ENCODE measurements around the gene ADAMTS9.

Gene ADAMTS9

GRCh38 chr3:64627042-64627441 lies 60.8 kb downstream of the ADAMTS9 start:
- no peak overlapping the region for H3K4me3 ChIP-seq (ENCODE audit: control insufficient read depth, low read depth, low read length)
- DNase-seq (ENCODE audit: low read depth), result no peak
- TF ChIP-seq, protein P1, sequence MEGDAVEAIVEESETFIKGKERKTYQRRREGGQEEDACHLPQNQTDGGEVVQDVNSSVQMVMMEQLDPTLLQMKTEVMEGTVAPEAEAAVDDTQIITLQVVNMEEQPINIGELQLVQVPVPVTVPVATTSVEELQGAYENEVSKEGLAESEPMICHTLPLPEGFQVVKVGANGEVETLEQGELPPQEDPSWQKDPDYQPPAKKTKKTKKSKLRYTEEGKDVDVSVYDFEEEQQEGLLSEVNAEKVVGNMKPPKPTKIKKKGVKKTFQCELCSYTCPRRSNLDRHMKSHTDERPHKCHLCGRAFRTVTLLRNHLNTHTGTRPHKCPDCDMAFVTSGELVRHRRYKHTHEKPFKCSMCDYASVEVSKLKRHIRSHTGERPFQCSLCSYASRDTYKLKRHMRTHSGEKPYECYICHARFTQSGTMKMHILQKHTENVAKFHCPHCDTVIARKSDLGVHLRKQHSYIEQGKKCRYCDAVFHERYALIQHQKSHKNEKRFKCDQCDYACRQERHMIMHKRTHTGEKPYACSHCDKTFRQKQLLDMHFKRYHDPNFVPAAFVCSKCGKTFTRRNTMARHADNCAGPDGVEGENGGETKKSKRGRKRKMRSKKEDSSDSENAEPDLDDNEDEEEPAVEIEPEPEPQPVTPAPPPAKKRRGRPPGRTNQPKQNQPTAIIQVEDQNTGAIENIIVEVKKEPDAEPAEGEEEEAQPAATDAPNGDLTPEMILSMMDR (conservative IDR thresholded peaks at IDR 0.05; ENCODE audit: control insufficient read depth, insufficient read depth, low read depth, low read length), result no peak

GRCh38 chr3:64625381-64625780 lies 62.4 kb downstream of the ADAMTS9 start:
- TF ChIP-seq, protein P1 (conservative IDR thresholded peaks at IDR 0.05; ENCODE audit: control insufficient read depth, insufficient read depth, low read depth, low read length), result no peak
- H3K4me3 ChIP-seq (ENCODE audit: control insufficient read depth, low read depth, low read length), result no peak overlapping the region
- DNase-seq (ENCODE audit: low read depth), result no peak

DNA sequence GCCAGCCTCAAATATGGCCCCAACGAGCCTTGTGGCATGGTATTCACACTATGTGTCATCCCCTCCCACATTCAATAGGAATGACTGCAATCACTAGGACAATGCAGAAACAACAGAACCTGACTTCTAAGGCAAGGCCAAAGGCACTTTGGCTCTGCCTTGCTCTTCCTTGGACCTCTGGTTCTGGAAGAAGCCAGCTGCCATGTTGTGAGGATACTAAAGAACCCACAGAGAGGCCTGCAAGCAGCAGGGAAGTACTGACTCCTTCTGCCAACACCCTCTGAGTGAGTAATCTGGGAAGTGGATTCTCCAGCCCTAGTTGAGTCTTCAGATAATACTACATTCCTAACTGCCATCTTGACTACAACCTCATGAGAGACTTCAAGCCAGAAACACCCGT lies 64.7 kb downstream of the ADAMTS9 start:
- TF ChIP-seq, protein P1 (conservative IDR thresholded peaks at IDR 0.05; ENCODE audit: control insufficient read depth, insufficient read depth, low read depth, low read length), result no peak
- no peak for DNase-seq (ENCODE audit: low read depth)
- H3K4me3 ChIP-seq (ENCODE audit: control insufficient read depth, low read depth, low read length), result no peak overlapping the region

GRCh38 chr3:64621726-64622395 lies 65.9 kb downstream of the ADAMTS9 start:
- TF ChIP-seq, protein P1 (conservative IDR thresholded peaks at IDR 0.05; ENCODE audit: control insufficient read depth, insufficient read depth, low read depth, low read length), result no peak
- H3K4me3 ChIP-seq (ENCODE audit: control insufficient read depth, low read depth, low read length), result no peak overlapping the region
- DNase-seq (ENCODE audit: low read depth), result peak; percentile 51

DNA sequence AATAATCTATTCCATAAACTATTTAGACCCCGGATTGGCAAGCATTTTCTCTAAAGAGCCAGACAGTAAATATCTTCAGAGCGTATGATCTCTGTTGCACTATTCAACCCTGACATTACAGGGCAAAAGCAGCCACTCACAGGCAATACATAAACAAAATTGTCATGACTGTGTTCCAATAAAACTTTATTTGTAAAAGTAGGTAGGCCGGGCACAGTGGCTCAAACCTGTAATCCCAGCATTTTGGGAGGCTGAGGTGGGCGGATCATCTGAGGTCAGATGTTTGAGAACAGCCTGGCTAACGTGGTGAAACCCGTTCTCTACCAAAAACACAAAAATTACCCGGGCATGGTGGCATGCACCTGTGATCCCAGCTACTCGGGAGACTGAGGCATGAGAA lies 66.5 kb downstream of the ADAMTS9 start:
- no peak for DNase-seq (ENCODE audit: low read depth)
- TF ChIP-seq, protein P1 (conservative IDR thresholded peaks at IDR 0.05; ENCODE audit: control insufficient read depth, insufficient read depth, low read depth, low read length), result no peak
- no peak overlapping the region for H3K4me3 ChIP-seq (ENCODE audit: control insufficient read depth, low read depth, low read length)

GRCh38 chr3:64620020-64620419 lies 67.8 kb downstream of the ADAMTS9 start:
- TF ChIP-seq, protein P1 (conservative IDR thresholded peaks at IDR 0.05; ENCODE audit: control insufficient read depth, insufficient read depth, low read depth, low read length), result no peak
- DNase-seq (ENCODE audit: low read depth), result no peak
- no peak overlapping the region for H3K4me3 ChIP-seq (ENCODE audit: control insufficient read depth, low read depth, low read length)

- H3K4me3 ChIP-seq (ENCODE audit: control insufficient read depth, low read depth, low read length), result no peak overlapping the region
- TF ChIP-seq, protein P1 (conservative IDR thresholded peaks at IDR 0.05; ENCODE audit: control insufficient read depth, insufficient read depth, low read depth, low read length), result no peak
- no peak for DNase-seq (ENCODE audit: low read depth)
Observed at GRCh38 chr3:64619216-64619615, 68.6 kb downstream of the ADAMTS9 start.
